Activated CD8-positive, alpha-beta T cell treated with anti-CD3 and anti-CD28 coated beads for 36 hours (primary cell): ENCODE measurements around the gene NAP1L4. TPM values are rescaled to one million over a fixed set of nuclear protein-coding genes. Genes with fewer than 3 reads are reported as not detected.
A peak's percentile ranks its signal among the peaks of the same experiment; 100 is the strongest.

ENCODE experiments used
- ATAC-seq: fragments of 200-7000 bp; cut with Tn5 transposase; one replicate; pipeline ENCODE4 v1.10.0; 2021; ENCODE audit warnings: mild to moderate bottlenecking, moderate library complexity
- CTCF ChIA-PET: fragments of 350-600 bp; sonication (Branson Sonifier 250); formaldehyde crosslinking; loops from one replicate; lab custom pipeline; 2021; ENCODE audit warnings: antibody characterized with exemption; lab: Charles Lee
- POLR2A ChIA-PET: fragments of 350-600 bp; sonication (Branson Sonifier 250); formaldehyde crosslinking; loops from one replicate; lab custom pipeline; 2021; ENCODE audit warnings: antibody characterized with exemption; lab: Charles Lee
- DNase-seq: peaks from one replicate; pipeline ENCODE4 v3.0.0-alpha.2; 2020
- H3K27ac Mint-ChIP-seq: one replicate; pipeline ENCODE4 v1.8.0; 2021; ENCODE audit warnings: mild to moderate bottlenecking, mixed read lengths
- H3K27me3 Mint-ChIP-seq: one replicate; pipeline ENCODE4 v1.8.0; 2021; ENCODE audit warnings: mixed read lengths
- H3K36me3 Mint-ChIP-seq: one replicate; pipeline ENCODE4 v1.8.0; 2021; ENCODE audit warnings: low read depth, mixed read lengths
- H3K4me1 Mint-ChIP-seq: one replicate; pipeline ENCODE4 v1.8.0; 2021; ENCODE audit warnings: low read depth, mixed read lengths
- H3K4me3 Mint-ChIP-seq: one replicate; pipeline ENCODE4 v1.8.0; 2021; ENCODE audit warnings: mild to moderate bottlenecking, moderate library complexity, mixed read lengths
- H3K9me3 Mint-ChIP-seq: one replicate; pipeline ENCODE4 v1.8.0; 2021; ENCODE audit warnings: mixed read lengths
- CTCF ChIP-seq: fragments of 200-600 bp; IDR thresholded peaks from one replicate; pipeline ENCODE4 v1.8.0; 2022; ENCODE audit warnings: antibody characterized with exemption, mild to moderate bottlenecking
- intact Hi-C: fragments of 100-400 bp; cut with micrococcal nuclease; formaldehyde crosslinking; loops from one replicate; pipeline ENCODE4 v1.10.0; 2022
- total RNA-seq, 2 experiments: library from RNA; stranded (reverse); gene quantifications; one replicate each; pipeline ENCODE4 v1.2.3, GENCODE V29; 2021

The NAP1L4 gene
- total RNA-seq, 2 experiments from 2014 or later: 212 to 223 TPM

- POLR2A ChIA-PET: interaction anchor here (0.9 to 1.8 kb wide), 2 partner anchors 11 to 13 kb away, joined by 3 to 6 read pairs; no protein-coding TSS in a partner anchor
- ATAC-seq (no peak), DNase-seq (no peak)
- no peak for TF ChIP-seq CTCF
- H3K36me3 Mint-ChIP-seq: peaks cover 60% of the 10 kb centered on the region
- H3K27ac Mint-ChIP-seq: peak overlapping the region; percentile 79
- CTCF ChIA-PET: interaction anchor here (1.3 to 4.9 kb wide), 7 partner anchors 9 to 77 kb away, joined by 3 to 46 read pairs (median 9); partner anchors contain the start of gene CARS1
- no peaks in the 10 kb centered on the region for H3K27me3 Mint-ChIP-seq
- intact Hi-C loops: no loop called here
- H3K4me1 Mint-ChIP-seq: peaks cover 44% of the 10 kb centered on the region
- no peak overlapping the region for H3K4me3 Mint-ChIP-seq
- no peaks in the 10 kb centered on the region for H3K9me3 Mint-ChIP-seq
Measured at GRCh38 chr11:3022982-3023381, 30.9 kb upstream of the NAP1L4 start.

- intact Hi-C loops: no loop called here
- H3K27ac Mint-ChIP-seq: peak overlapping the region; percentile 79
Measured at GRCh38 chr11:3022300-3022967, 30.3 kb upstream of the NAP1L4 start.

GRCh38 chr11:3021125-3021524, 29.0 kb upstream of the NAP1L4 start:
- peak; percentile 55 for DNase-seq

More at GRCh38 chr11:3022300-3022967, 30.3 kb upstream of the NAP1L4 start:
- Mint-ChIP-seq H3K4me1 (peaks cover 47% of the 10 kb centered on the region), H3K27me3 (no peaks in the 10 kb centered on the region), H3K36me3 (peaks cover 62% of the 10 kb centered on the region), H3K9me3 (no peaks in the 10 kb centered on the region), H3K4me3 (no peak overlapping the region)
- TF ChIP-seq CTCF: no peak
- DNase-seq (peak; percentile 41), ATAC-seq (peak; percentile 83)
- POLR2A ChIA-PET: interaction anchor here (1.8 kb wide), 1 partner anchor 10 kb away, joined by 6 read pairs; no protein-coding TSS in a partner anchor
- CTCF ChIA-PET: interaction anchor here (1.3 to 4.9 kb wide), 9 partner anchors 8 to 77 kb away, joined by 3 to 46 read pairs (median 9); partner anchors contain the start of gene CARS1

GRCh38 chr11:3020011-3020410, 27.9 kb upstream of the NAP1L4 start:
- no peaks in the 10 kb centered on the region for H3K9me3 Mint-ChIP-seq
- H3K27ac Mint-ChIP-seq: peak overlapping the region; percentile 9
- intact Hi-C loops: no loop called here
- peaks cover 66% of the 10 kb centered on the region for H3K4me1 Mint-ChIP-seq
- DNase-seq (no peak), ATAC-seq (no peak)
- no peaks in the 10 kb centered on the region for H3K27me3 Mint-ChIP-seq
- no peak overlapping the region for H3K4me3 Mint-ChIP-seq
- no peak for TF ChIP-seq CTCF
- ChIA-PET POLR2A (interaction anchor here (1.1 kb wide), 1 partner anchor 31 kb away, joined by 4 read pairs; no protein-coding TSS in a partner anchor), CTCF (interaction anchor here (4.9 kb wide), 2 partner anchors 40 to 45 kb away, joined by 33 to 46 read pairs; no protein-coding TSS in a partner anchor)
- H3K36me3 Mint-ChIP-seq: peaks cover 70% of the 10 kb centered on the region

More at GRCh38 chr11:3021125-3021524, 29.0 kb upstream of the NAP1L4 start:
- peaks cover 56% of the 10 kb centered on the region for H3K4me1 Mint-ChIP-seq
- peaks cover 67% of the 10 kb centered on the region for H3K36me3 Mint-ChIP-seq
- no peak overlapping the region for H3K4me3 Mint-ChIP-seq
- ChIA-PET CTCF (interaction anchor here (0.7 to 4.9 kb wide), 20 partner anchors 9 to 489 kb away, joined by 3 to 46 read pairs (median 4); partner anchors contain the start of genes CARS1 and NAP1L4), POLR2A (interaction anchor here (0.6 to 1.1 kb wide), 8 partner anchors 9 to 47 kb away, joined by 3 to 6 read pairs (median 4); partner anchors contain the start of gene NAP1L4)
- no peaks in the 10 kb centered on the region for H3K27me3 Mint-ChIP-seq
- peak; percentile 47 for ATAC-seq
- intact Hi-C loops: no loop called here
- H3K27ac Mint-ChIP-seq: no peak overlapping the region
- peak; percentile 54 for TF ChIP-seq CTCF
- no peaks in the 10 kb centered on the region for H3K9me3 Mint-ChIP-seq
